Endothelial cell (in vitro differentiated cells): Measurements from ENCODE around the gene IFIT1. TPM values are rescaled to one million over a fixed set of nuclear protein-coding genes. Genes with fewer than 3 reads are reported as not detected.

ENCODE experiments used
- DNase-seq: peaks from one replicate; pipeline ENCODE4 v3.0.0; 2021; ENCODE audit warnings: low spot score
- H3K27ac Mint-ChIP-seq: one replicate; pipeline ENCODE4 v1.8.0; 2021; ENCODE audit warnings: mixed read lengths, inconsistent platforms; ENCODE audit not compliant: unreplicated experiment
- H3K27me3 Mint-ChIP-seq: one replicate; pipeline ENCODE4 v1.8.0; 2021; ENCODE audit warnings: mild to moderate bottlenecking, moderate library complexity, mixed read lengths, inconsistent platforms; ENCODE audit not compliant: unreplicated experiment
- H3K36me3 Mint-ChIP-seq: one replicate; pipeline ENCODE4 v1.8.0; 2021; ENCODE audit warnings: mild to moderate bottlenecking, low read depth, mixed read lengths, inconsistent platforms; ENCODE audit not compliant: unreplicated experiment
- H3K4me1 Mint-ChIP-seq: one replicate; pipeline ENCODE4 v1.8.0; 2021; ENCODE audit warnings: mild to moderate bottlenecking, mixed read lengths, inconsistent platforms; ENCODE audit not compliant: unreplicated experiment
- H3K4me3 Mint-ChIP-seq: one replicate; pipeline ENCODE4 v1.8.0; 2021; ENCODE audit warnings: mild to moderate bottlenecking, mixed read lengths, inconsistent platforms; ENCODE audit not compliant: unreplicated experiment
- H3K9me3 Mint-ChIP-seq: one replicate; pipeline ENCODE4 v1.8.0; 2021; ENCODE audit warnings: mixed read lengths, inconsistent platforms; ENCODE audit not compliant: unreplicated experiment
- CTCF ChIP-seq: fragments of 200-600 bp; sonication (generic); IDR thresholded peaks from one replicate; pipeline ENCODE4 v1.5.0; 2021; ENCODE audit warnings: antibody characterized with exemption; ENCODE audit not compliant: unreplicated experiment
- total RNA-seq: library from RNA; stranded (reverse); fragmentation: NEBNext Ultra II Directional; extraction: Animal tissue kit (Norgen Biotek cat#: 25700); gene quantifications from one replicate; pipeline ENCODE4 v1.2.1, GENCODE V29; 2021; ENCODE audit not compliant: unreplicated experiment

Gene IFIT1
- total RNA-seq, 1 donor from 2014 or later: 2.0 TPM

GRCh38 chr10:89373916-89374711 is 18.3 kb upstream of the IFIT1 start:
- Mint-ChIP-seq H3K36me3 (no peaks in the 10 kb centered on the region), H3K9me3 (no peaks in the 10 kb centered on the region), H3K4me1 (peaks cover 35% of the 10 kb centered on the region), H3K27ac (peak overlapping the region; percentile 78), H3K27me3 (no peaks in the 10 kb centered on the region), H3K4me3 (peak overlapping the region; percentile 24)
- no peak for DNase-seq
- TF ChIP-seq CTCF: no peak

- TF ChIP-seq CTCF: no peak
- no peak for DNase-seq
- H3K27me3 Mint-ChIP-seq: no peaks in the 10 kb centered on the region
- no peaks in the 10 kb centered on the region for H3K36me3 Mint-ChIP-seq
- no peak overlapping the region for H3K4me3 Mint-ChIP-seq
- H3K9me3 Mint-ChIP-seq: no peaks in the 10 kb centered on the region
- H3K27ac Mint-ChIP-seq: peak overlapping the region; percentile 78
- peaks cover 29% of the 10 kb centered on the region for H3K4me1 Mint-ChIP-seq
These were observed 17.7 kb upstream of the IFIT1 start for GRCh38 chr10:89374713-89375141.

GRCh38 chr10:89377705-89378637 is 14.5 kb upstream of the IFIT1 start, which contains the start of gene IFIT1B:
TSS of gene IFIT1B (plus strand) at chr10:89378056. CDS start at chr10:89378136, 80 bp downstream.
- H3K36me3 Mint-ChIP-seq: no peaks in the 10 kb centered on the region
- H3K4me1 Mint-ChIP-seq: peaks cover 23% of the 10 kb centered on the region
- no peak within 1 kb of the TSS for H3K27ac Mint-ChIP-seq
- no peak within 1 kb of the TSS for H3K4me3 Mint-ChIP-seq
- no peak for DNase-seq
- no peaks in the 10 kb centered on the region for H3K9me3 Mint-ChIP-seq
- H3K27me3 Mint-ChIP-seq: no peaks in the 10 kb centered on the region
- TF ChIP-seq CTCF: no peak

- no peak overlapping the region for H3K27ac Mint-ChIP-seq
- H3K27me3 Mint-ChIP-seq: no peaks in the 10 kb centered on the region
- H3K4me1 Mint-ChIP-seq: peaks cover 17% of the 10 kb centered on the region
- no peak overlapping the region for H3K4me3 Mint-ChIP-seq
- no peaks in the 10 kb centered on the region for H3K9me3 Mint-ChIP-seq
- DNase-seq: no peak
- H3K36me3 Mint-ChIP-seq: no peaks in the 10 kb centered on the region
- TF ChIP-seq CTCF: no peak
These were observed 13.3 kb upstream of the IFIT1 start for GRCh38 chr10:89379103-89379502.
